OCI-LY3 (cell line): ENCODE results near the gene HNMT.

Source experiments
- H2AFZ ChIP-seq: fragments of 200-600, 300-600 bp; shearing (Covaris generic); 2 replicates; pipeline ENCODE4 v1.6.0; 2014; ENCODE audit warnings: antibody characterized with exemption, low read depth, low read length
- H3K27ac ChIP-seq: fragments of 200-600, 300-600 bp; sonication (generic); 2 replicates; pipeline ENCODE4 v1.5.1; 2014; ENCODE audit warnings: mild to moderate bottlenecking, low read length, moderate library complexity, mixed read lengths
- H3K27me3 ChIP-seq: fragments of 200-600, 300-600 bp; sonication (generic); 2 replicates; pipeline ENCODE4 v1.6.1; 2014; ENCODE audit warnings: low read depth, low read length, mixed read lengths
- H3K36me3 ChIP-seq: fragments of 200-600, 300-600 bp; sonication (generic); replicated peaks from 2 replicates; pipeline ENCODE3; 2014; ENCODE audit warnings: low read depth, low read length, mixed read lengths
- H3K4me1 ChIP-seq: fragments of 300-600, 200-600 bp; sonication (generic); 2 replicates; pipeline ENCODE4 v1.6.1; 2014; ENCODE audit warnings: low read length, mixed read lengths
- H3K4me2 ChIP-seq: fragments of 200-600, 300-600 bp; sonication (generic); 2 replicates; pipeline ENCODE4 v1.6.1; 2014; ENCODE audit warnings: low read length, mixed read lengths
- H3K4me3 ChIP-seq: fragments of 300-600, 200-600 bp; sonication (generic); 2 replicates; pipeline ENCODE4 v1.5.1; 2014; ENCODE audit warnings: antibody characterized with exemption, mild to moderate bottlenecking, low read length, moderate library complexity
- H3K79me2 ChIP-seq: fragments of 300-600, 200-600 bp; shearing (Covaris generic); 2 replicates; pipeline ENCODE4 v1.6.1; 2014; ENCODE audit warnings: mild to moderate bottlenecking, low read length, mixed read lengths
- H3K9ac ChIP-seq: fragments of 300-600, 200-600 bp; shearing (Covaris generic); 2 replicates; pipeline ENCODE4 v1.6.0; 2014; ENCODE audit warnings: mild to moderate bottlenecking, low read length, moderate library complexity
- H3K9me3 ChIP-seq: fragments of 200-600, 300-600 bp; shearing (Covaris generic); 2 replicates; pipeline ENCODE4 v1.6.1; 2014; ENCODE audit warnings: low read length, mixed read lengths; ENCODE audit not compliant: insufficient read depth
- H4K20me1 ChIP-seq: fragments of 200-600, 300-600 bp; sonication (generic); 2 replicates; pipeline ENCODE4 v1.6.1; 2016; ENCODE audit warnings: low read length, mixed read lengths; ENCODE audit not compliant: insufficient read depth
- CTCF ChIP-seq: fragments of 200-600, 300-600 bp; sonication (generic); IDR thresholded peaks from 2 replicates; pipeline ENCODE4 v1.5.1; 2014; ENCODE audit warnings: antibody characterized with exemption, low read length, low read depth
- EZH2phosphoT487 ChIP-seq: fragments of 200-600 bp; shearing (Covaris generic); IDR thresholded peaks from 2 replicates; pipeline ENCODE4 v1.6.1; 2018; ENCODE audit warnings: antibody characterized with exemption, mixed run types, low read depth

HNMT gene

GRCh38 chr2:137925599-137925998 lies 38.7 kb upstream of the HNMT start:
- H3K4me2 ChIP-seq = no peak overlapping the region
- no peaks in the 10 kb centered on the region for H3K27me3 ChIP-seq
- no peak overlapping the region for H2AFZ ChIP-seq
- no peaks in the 10 kb centered on the region for H4K20me1 ChIP-seq
- no peak overlapping the region for H3K4me3 ChIP-seq
- no peaks in the 10 kb centered on the region for H3K79me2 ChIP-seq
- no peaks in the 10 kb centered on the region for H3K36me3 ChIP-seq
- no peaks in the 10 kb centered on the region for H3K9me3 ChIP-seq
- H3K9ac ChIP-seq = no peak overlapping the region
- TF ChIP-seq CTCF (no peak), EZH2phosphoT487 (no peak)
- H3K4me1 ChIP-seq = 0 out of 2 replicates have a peak, but pooled peaks cover 5% of the 10 kb centered on the region
- H3K27ac ChIP-seq = no peak overlapping the region

DNA sequence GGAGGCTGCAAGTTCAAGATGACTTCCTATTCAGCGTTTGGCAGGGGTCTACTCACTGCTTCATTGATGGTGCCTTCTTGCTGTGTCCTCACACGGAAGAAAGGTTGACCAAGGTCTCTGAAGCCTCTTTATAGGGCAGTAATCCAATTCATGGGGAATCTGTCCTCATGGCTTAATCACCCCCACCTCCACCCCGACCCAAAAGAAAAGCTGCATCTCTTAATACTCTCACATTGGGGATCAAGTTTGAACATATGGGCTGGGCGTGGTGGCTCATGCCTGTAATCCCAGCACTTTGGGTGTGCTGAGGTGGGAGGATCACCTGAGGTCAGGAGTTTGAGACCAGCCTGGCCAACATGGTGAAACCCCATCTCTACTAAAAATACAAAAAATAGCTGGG lies 36.4 kb upstream of the HNMT start:
- Histone ChIP-seq H3K79me2 (no peaks in the 10 kb centered on the region), H4K20me1 (no peaks in the 10 kb centered on the region), H2AFZ (no peak overlapping the region), H3K27ac (no peak overlapping the region), H3K4me3 (no peak overlapping the region), H3K27me3 (no peaks in the 10 kb centered on the region), H3K9me3 (no peaks in the 10 kb centered on the region), H3K9ac (no peak overlapping the region), H3K36me3 (no peaks in the 10 kb centered on the region), H3K4me2 (no peak overlapping the region), H3K4me1 (0 out of 2 replicates have a peak, but pooled peaks cover 5% of the 10 kb centered on the region)
- no peak for TF ChIP-seq CTCF
- no peak for TF ChIP-seq EZH2phosphoT487

DNA sequence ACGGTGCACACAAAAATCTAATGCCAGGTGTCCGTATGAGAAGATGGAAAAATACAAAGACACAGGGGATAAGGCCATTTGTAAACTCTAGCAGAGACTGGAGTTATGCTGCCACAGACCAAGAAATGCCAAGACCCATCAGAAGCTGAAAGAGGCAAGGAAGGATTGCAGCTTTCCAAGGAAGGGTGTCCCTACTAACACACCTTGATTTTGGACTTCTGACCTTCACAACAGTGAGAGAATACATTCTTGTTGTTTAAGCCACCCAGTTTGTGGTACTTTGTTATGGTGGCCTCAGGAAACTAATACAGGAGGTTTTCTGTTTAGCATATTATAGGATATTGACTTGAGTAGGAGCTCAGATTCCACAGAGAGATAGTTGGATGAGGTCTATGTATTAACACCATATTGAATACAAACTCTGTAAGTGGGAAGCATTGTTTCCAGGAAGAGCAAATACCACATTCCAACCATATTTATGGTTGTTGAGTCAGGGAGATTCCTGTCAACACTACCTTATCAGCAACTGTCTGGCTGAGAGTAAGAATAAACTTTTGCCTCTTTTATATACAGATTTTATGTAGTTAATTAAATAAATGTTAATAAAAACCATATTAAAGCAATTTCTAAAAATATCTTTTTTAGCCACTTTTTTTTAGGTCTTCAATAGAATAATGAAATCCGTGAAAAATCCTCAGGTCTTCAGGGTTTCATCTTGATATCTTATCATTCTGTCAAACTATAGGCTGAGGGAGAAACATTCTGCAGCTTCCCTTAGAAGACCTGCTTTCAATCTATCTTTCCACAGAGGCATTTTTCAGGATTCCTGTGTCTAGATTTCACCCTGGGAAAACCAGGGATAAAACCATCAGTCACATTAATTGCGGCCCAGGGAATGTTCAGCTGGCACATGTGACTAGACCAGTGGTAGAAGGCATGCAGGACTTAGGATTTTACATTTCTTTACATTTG lies 35.4 kb upstream of the HNMT start:
- no peaks in the 10 kb centered on the region for H3K9me3 ChIP-seq
- TF ChIP-seq EZH2phosphoT487 (no peak), CTCF (no peak)
- H4K20me1 ChIP-seq = no peaks in the 10 kb centered on the region
- H3K27me3 ChIP-seq = no peaks in the 10 kb centered on the region
- no peak overlapping the region for H2AFZ ChIP-seq
- H3K9ac ChIP-seq = no peak overlapping the region
- no peak overlapping the region for H3K27ac ChIP-seq
- H3K36me3 ChIP-seq = no peaks in the 10 kb centered on the region
- H3K4me3 ChIP-seq = no peak overlapping the region
- H3K4me2 ChIP-seq = no peak overlapping the region
- 0 out of 2 replicates have a peak, but pooled peaks cover 3% of the 10 kb centered on the region for H3K4me1 ChIP-seq
- no peaks in the 10 kb centered on the region for H3K79me2 ChIP-seq

DNA sequence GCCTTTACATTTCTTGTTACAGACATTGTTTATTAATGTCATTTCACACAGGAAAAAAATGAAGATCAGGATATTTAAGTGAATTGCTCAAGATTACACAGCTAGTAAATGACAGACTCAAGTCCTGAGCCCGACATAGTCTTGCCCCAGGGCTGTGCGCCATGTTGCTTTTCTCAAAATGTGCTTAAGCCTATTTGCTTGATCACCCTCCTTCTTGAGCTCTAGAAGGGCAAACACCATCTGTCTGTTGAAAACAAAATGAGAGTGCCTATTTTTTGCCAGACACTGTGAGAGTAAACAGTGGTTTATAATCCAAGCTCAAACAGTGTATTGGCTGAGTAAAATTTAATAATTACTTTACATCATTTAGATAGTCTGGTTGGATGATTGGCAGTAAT lies 34.8 kb upstream of the HNMT start:
- H3K79me2 ChIP-seq = no peaks in the 10 kb centered on the region
- H2AFZ ChIP-seq = no peak overlapping the region
- TF ChIP-seq CTCF = no peak
- no peak for TF ChIP-seq EZH2phosphoT487
- H3K4me2 ChIP-seq = no peak overlapping the region
- H3K9me3 ChIP-seq = no peaks in the 10 kb centered on the region
- H3K4me1 ChIP-seq = no peaks in the 10 kb centered on the region
- H3K9ac ChIP-seq = no peak overlapping the region
- no peaks in the 10 kb centered on the region for H3K27me3 ChIP-seq
- H3K4me3 ChIP-seq = no peak overlapping the region
- H4K20me1 ChIP-seq = no peaks in the 10 kb centered on the region
- H3K27ac ChIP-seq = no peak overlapping the region
- H3K36me3 ChIP-seq = no peaks in the 10 kb centered on the region
